Bronchial epithelial cell (primary cell): Measurements from ENCODE around the gene PPL. TPM values are rescaled to one million over a fixed set of nuclear protein-coding genes. Genes with fewer than 3 reads are reported as not detected.

Experiments used
- DNase-seq: peaks from one replicate; pipeline ENCODE4 v3.0.0-alpha.2; 2010; ENCODE audit warnings: low read depth
- FAIRE-seq: peaks from 2 replicates; lab custom pipeline; 2011; peaks lifted over from hg19 to GRCh38; lab: Jason Lieb, UNC
- H3K27me3 ChIP-seq: 2 replicates; pipeline ENCODE4 v1.5.1; 2011; ENCODE audit warnings: low read length; ENCODE audit not compliant: control insufficient read depth, insufficient read depth
- H3K36me3 ChIP-seq: 2 replicates; pipeline ENCODE4 v1.5.1; 2011; ENCODE audit warnings: low read length; ENCODE audit not compliant: control insufficient read depth, insufficient read depth
- H3K4me3 ChIP-seq: 2 replicates; pipeline ENCODE4 v1.5.1; 2011; ENCODE audit warnings: mild to moderate bottlenecking, low read depth, low read length, control low read depth
- CTCF ChIP-seq: IDR thresholded peaks from 2 replicates; pipeline ENCODE4 v1.5.1; 2011; ENCODE audit warnings: mild to moderate bottlenecking, moderate library complexity, low read length, control low read depth, inconsistent platforms; ENCODE audit not compliant: insufficient read depth, severe bottlenecking
- total RNA-seq: library from RNA; depleted of rRNA; stranded (reverse); fragments of >200 nt; gene quantifications from 2 replicates; pipeline ENCODE4 v1.2.1, GENCODE V29; 2014

PPL gene
- total RNA-seq, 1 donor from 2014 or later = 184 TPM

DNA sequence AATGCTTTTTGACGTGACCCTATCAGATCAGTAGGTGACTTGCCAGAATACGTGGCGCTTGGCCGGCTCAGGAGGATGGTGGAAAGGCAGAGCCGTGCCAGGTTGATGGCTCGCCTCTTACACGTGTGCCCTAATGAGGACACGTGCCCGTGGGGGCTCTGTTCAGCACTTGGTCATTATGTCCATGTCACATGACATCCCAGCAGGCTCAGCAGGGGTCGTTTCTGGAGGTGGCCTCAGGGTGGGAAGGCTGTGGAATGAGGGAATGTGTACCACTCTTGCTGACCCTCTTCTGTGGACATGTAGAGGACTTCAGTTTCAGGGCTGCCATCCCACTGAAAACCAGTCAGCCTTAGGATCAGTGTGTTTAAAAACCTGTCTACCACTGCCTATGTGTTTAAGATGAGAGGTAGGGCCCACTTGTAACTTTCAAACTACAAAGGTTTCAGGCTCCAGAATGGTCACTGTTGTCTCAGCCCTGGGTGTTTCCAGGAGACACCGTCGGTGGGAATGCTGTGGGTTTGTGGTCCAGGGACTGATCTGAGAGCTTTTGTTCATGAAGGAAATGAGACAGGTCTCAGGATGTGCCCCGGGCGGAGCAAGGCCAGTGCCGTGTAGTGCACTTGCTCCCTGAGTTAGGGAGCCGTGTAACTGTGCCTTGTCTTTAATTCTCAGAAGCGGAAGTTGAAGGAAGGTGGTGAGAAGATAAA, 77.6 kb downstream of the PPL start:
- TF ChIP-seq CTCF = no peak
- H3K36me3 ChIP-seq = peaks cover 24% of the 10 kb centered on the region
- H3K4me3 ChIP-seq = no peak overlapping the region
- DNase-seq (no peak), FAIRE-seq (no peak)
- no peaks in the 10 kb centered on the region for H3K27me3 ChIP-seq

GRCh38 chr16:4855804-4856203, 81.1 kb downstream of the PPL start:
- no peak overlapping the region for H3K4me3 ChIP-seq
- no peak for DNase-seq
- no peaks in the 10 kb centered on the region for H3K27me3 ChIP-seq
- no peak for FAIRE-seq
- TF ChIP-seq CTCF = no peak
- H3K36me3 ChIP-seq = peaks cover 22% of the 10 kb centered on the region

DNA sequence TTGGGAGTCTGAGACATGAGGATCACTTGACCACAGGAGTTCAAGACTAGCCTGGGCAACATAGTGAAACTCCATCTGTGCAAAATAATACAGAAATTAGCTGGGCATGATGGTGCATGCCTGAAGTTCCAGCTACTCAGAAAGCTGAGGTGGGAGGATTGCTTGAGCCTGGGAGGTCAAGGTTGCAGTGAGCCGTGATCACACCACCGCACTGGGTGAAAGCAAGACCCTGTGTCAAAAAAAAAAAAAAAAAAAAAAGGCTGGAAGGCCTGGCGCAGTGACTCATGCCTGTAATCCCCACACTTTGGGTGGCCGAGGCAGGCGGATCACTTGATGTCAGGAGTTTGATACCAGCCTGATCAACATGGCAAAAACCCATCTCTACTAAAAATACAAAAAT, 81.6 kb downstream of the PPL start:
- no peak for TF ChIP-seq CTCF
- FAIRE-seq (no peak), DNase-seq (no peak)
- Histone ChIP-seq H3K27me3 (no peaks in the 10 kb centered on the region), H3K4me3 (no peak overlapping the region), H3K36me3 (peaks cover 19% of the 10 kb centered on the region)

GRCh38 chr16:4852221-4852872, 84.6 kb downstream of the PPL start:
- no peak for TF ChIP-seq CTCF

DNA sequence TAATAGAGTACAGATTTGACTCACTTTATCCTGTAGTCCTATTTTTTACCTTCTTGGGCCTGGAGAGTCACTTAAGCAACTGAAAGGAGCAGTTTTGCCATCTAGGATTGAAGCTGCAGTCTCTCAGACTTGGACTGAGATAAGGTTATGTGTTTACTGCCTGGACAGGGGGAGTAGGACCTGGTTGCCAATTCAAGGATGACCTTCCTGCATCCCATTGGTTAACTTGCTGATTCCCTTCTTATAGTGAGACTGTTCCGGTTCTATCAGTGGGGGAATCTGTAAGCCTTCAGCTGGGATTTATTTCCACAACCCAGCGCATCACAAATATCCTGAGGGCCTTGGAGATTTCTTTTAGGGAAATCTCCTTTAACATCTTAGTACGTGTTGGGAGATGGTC, 86.7 kb downstream of the PPL start:
- no peak for DNase-seq
- Histone ChIP-seq H3K27me3 (no peaks in the 10 kb centered on the region), H3K36me3 (peaks cover 10% of the 10 kb centered on the region)

More at GRCh38 chr16:4852221-4852872, 84.6 kb downstream of the PPL start:
- FAIRE-seq (no peak), DNase-seq (peak; percentile 72)
- Histone ChIP-seq H3K4me3 (no peak overlapping the region), H3K36me3 (peaks cover 10% of the 10 kb centered on the region), H3K27me3 (no peaks in the 10 kb centered on the region)

More for the DNA sequence above, 86.7 kb downstream of the PPL start:
- no peak overlapping the region for H3K4me3 ChIP-seq
- no peak for TF ChIP-seq CTCF
- no peak for FAIRE-seq
